ENCODE measurements around the gene RNF166.

The RNF166 gene

DNA sequence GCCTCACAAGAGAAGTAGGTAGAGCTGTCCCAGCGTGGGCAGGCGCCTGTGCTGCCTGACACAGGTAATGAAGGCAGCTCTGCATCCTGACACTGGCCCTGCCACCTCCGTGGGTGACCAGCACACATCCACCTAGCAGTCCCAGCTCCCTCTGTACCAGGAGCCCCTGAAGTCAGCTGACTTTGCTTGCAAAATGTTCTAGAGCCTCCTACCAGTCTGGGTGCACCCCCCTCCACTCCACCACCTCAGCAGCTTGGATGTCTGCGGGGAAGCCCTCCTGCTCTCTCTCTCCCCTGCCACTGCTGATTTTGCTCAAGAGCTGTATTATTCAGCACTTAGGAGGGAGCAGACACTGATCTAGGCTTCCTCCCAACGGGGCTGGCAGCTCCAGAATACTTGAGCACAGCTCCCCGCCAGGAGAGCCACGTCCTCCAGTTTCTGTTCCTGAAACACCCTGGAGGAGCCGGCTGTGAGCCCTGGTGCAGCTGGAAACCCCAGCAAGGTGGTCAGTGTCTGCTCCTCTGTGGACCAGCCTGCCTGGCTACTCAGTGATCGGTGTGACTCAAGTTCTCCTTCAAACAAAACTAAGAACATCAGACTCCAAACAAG lies 1.0 kb downstream of the RNF166 start:
- TF ChIP-seq CREB1 (IDR thresholded peaks at IDR 0.05; ENCODE audit: low read depth), result no peak
- no peak for TF ChIP-seq TCF12 (IDR thresholded peaks at IDR 0.05; ENCODE audit: low read depth)
- no peak for TF ChIP-seq RAD21 (IDR thresholded peaks at IDR 0.05; ENCODE audit: low read depth)
- TF ChIP-seq YY1 (IDR thresholded peaks at IDR 0.05; ENCODE audit: low read depth), result no peak
- no peak for TF ChIP-seq TEAD4 (IDR thresholded peaks at IDR 0.05)
- no peak for TF ChIP-seq CEBPB (IDR thresholded peaks at IDR 0.05)
- TF ChIP-seq EP300 (IDR thresholded peaks at IDR 0.05; ENCODE audit: borderline replicate concordance), result no peak
- TF ChIP-seq ZBTB7A (IDR thresholded peaks at IDR 0.05; ENCODE audit: low read depth), result no peak
- no peak for TF ChIP-seq EGR1 (IDR thresholded peaks at IDR 0.05)

DNA sequence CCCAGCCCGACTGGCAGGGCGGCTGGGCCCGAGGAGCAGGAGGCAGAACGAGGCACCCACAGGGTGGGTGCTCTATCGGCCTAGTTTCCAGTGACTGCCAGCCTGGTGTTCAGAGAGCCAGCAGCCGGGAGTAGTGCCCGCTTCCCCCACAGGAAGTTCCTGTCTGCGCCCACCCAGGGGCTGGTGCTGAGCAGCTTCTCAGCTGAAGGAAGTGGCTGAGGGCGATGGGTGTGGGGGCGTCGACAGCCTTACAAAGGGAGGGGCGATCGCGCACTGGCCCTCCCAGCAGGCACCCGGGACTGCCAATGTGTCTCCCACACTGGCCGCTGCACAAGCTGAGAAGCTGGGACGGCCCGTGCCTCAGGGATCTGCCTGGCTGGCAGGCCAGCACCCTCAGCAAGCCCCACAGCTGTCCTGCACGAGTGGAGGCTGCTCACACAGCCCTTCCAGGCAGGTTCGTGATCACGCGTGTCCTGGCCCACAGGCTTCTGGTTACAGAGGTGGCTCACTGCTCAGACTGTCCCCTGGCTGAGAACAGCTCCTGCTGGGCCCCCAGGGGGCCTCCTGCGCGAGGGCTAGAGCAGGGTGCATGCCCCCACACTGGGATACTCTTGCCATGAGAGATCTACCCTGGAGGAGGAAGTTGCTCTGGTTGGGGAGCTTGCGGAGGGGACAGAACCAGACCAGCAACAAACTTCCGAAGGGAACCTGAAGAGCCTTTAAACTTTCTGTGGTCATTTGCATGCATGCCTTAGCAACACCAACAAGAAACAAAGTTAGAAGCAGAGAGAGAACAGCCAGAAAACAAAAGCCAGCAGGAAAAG lies 2.5 kb downstream of the RNF166 start:
- TF ChIP-seq CEBPB (IDR thresholded peaks at IDR 0.05) (no peak), USF1 (IDR thresholded peaks at IDR 0.05) (no peak), TAF1 (IDR thresholded peaks at IDR 0.05; ENCODE audit: low read depth) (no peak), TEAD4 (IDR thresholded peaks at IDR 0.05) (no peak), CREB1 (IDR thresholded peaks at IDR 0.05; ENCODE audit: low read depth) (no peak), NFIC (IDR thresholded peaks at IDR 0.05) (no peak), FOXM1 (IDR thresholded peaks at IDR 0.05; ENCODE audit: borderline replicate concordance, low read depth) (no peak), EP300 (IDR thresholded peaks at IDR 0.05; ENCODE audit: borderline replicate concordance) (no peak), REST (IDR thresholded peaks at IDR 0.05; ENCODE audit: low read depth) (no peak), EGR1 (IDR thresholded peaks at IDR 0.05) (no peak), YY1 (IDR thresholded peaks at IDR 0.05; ENCODE audit: low read depth) (no peak), ZBTB7A (IDR thresholded peaks at IDR 0.05; ENCODE audit: low read depth) (no peak), RAD21 (IDR thresholded peaks at IDR 0.05; ENCODE audit: low read depth) (no peak), TCF12 (IDR thresholded peaks at IDR 0.05; ENCODE audit: low read depth) (no peak)
- TF ChIP-seq, protein P1, sequence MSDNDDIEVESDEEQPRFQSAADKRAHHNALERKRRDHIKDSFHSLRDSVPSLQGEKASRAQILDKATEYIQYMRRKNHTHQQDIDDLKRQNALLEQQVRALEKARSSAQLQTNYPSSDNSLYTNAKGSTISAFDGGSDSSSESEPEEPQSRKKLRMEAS (IDR thresholded peaks at IDR 0.05), result no peak

GRCh38 chr16:88702371-88703210 lies 3.6 kb downstream of the RNF166 start:
- TF ChIP-seq REST (IDR thresholded peaks at IDR 0.05; ENCODE audit: low read depth), result no peak
- no peak for TF ChIP-seq ZBTB7A (IDR thresholded peaks at IDR 0.05; ENCODE audit: low read depth)

GRCh38 chr16:88701581-88702370 lies 4.4 kb downstream of the RNF166 start:
- no peak for TF ChIP-seq ZBTB7A (IDR thresholded peaks at IDR 0.05; ENCODE audit: low read depth)
- TF ChIP-seq NFIC (IDR thresholded peaks at IDR 0.05), result no peak
- no peak for TF ChIP-seq TAF1 (IDR thresholded peaks at IDR 0.05; ENCODE audit: low read depth)
- no peak for TF ChIP-seq RAD21 (IDR thresholded peaks at IDR 0.05; ENCODE audit: low read depth)
- TF ChIP-seq CEBPB (IDR thresholded peaks at IDR 0.05), result no peak

GRCh38 chr16:88700636-88701482 lies 5.3 kb downstream of the RNF166 start:
- TF ChIP-seq REST (IDR thresholded peaks at IDR 0.05; ENCODE audit: low read depth), result no peak
- TF ChIP-seq TAF1 (IDR thresholded peaks at IDR 0.05; ENCODE audit: low read depth), result no peak
- TF ChIP-seq ZBTB7A (IDR thresholded peaks at IDR 0.05; ENCODE audit: low read depth), result no peak
- TF ChIP-seq CREB1 (IDR thresholded peaks at IDR 0.05; ENCODE audit: low read depth), result no peak
- TF ChIP-seq FOXM1 (IDR thresholded peaks at IDR 0.05; ENCODE audit: borderline replicate concordance, low read depth), result no peak
- TF ChIP-seq TEAD4 (IDR thresholded peaks at IDR 0.05), result no peak
- TF ChIP-seq EP300 (IDR thresholded peaks at IDR 0.05; ENCODE audit: borderline replicate concordance), result no peak
- TF ChIP-seq RAD21 (IDR thresholded peaks at IDR 0.05; ENCODE audit: low read depth), result no peak
- TF ChIP-seq, protein P1 (IDR thresholded peaks at IDR 0.05), result no peak
- TF ChIP-seq TCF12 (IDR thresholded peaks at IDR 0.05; ENCODE audit: low read depth), result no peak
- TF ChIP-seq EGR1 (IDR thresholded peaks at IDR 0.05), result no peak
- no peak for TF ChIP-seq USF1 (IDR thresholded peaks at IDR 0.05)
- no peak for TF ChIP-seq YY1 (IDR thresholded peaks at IDR 0.05; ENCODE audit: low read depth)

All from Ishikawa (cell line).